ENCODE measurements around the gene CHMP3. TPM values are rescaled to one million over a fixed set of nuclear protein-coding genes. Genes with fewer than 3 reads are reported as not detected.

Gene CHMP3
- total RNA-seq, 1 experiment from 2014 or later, result 63.4 TPM

DNA sequence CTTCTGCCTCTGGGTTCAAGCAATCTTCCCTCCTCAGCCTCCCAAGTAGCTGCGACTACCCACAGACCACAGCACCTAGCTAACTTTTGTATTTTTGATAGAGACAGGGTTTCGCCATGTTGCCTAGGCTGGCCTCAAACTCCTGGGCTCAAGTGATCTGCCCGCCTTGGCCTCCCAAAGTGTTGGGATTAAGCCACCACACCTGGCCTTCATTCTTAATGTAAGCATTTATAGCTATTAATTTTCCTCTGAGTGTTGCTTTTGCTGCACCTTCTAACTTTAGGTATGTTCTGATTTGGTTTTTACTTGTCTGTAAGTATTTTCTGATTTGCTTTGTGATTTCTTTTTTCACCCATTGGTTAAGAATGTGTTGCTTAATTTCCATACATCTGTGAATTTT, 29.7 kb downstream of the CHMP3 start:
- Histone ChIP-seq H4K20me1 (ENCODE audit: insufficient read depth) (no peaks in the 10 kb centered on the region), H3K9me3 (ENCODE audit: control insufficient read depth in 1 of 2, insufficient read depth in 1 of 2, low read depth in 1 of 2, low read length in 2 of 2) (peaks cover 0 to 4% of the 10 kb centered on the region in 2 experiments; a peak in 1 of 4 replicates), H3K27me3 (ENCODE audit: insufficient read depth, low read length) (no peaks in the 10 kb centered on the region), H3K9ac (ENCODE audit: low read length) (no peak overlapping the region), H3K36me3 (ENCODE audit: control insufficient read depth in 1 of 2, insufficient read depth in 2 of 2, low read length in 2 of 2) (no peaks in the 10 kb centered on the region), H3K79me2 (ENCODE audit: insufficient read depth, low read length) (no peaks in the 10 kb centered on the region), H3K27ac (ENCODE audit: low read depth, low read length) (no peak overlapping the region), H3K4me2 (ENCODE audit: low read length) (no peak overlapping the region), H3K9me2 (ENCODE audit: insufficient read depth) (no peaks in the 10 kb centered on the region), H3K4me1 (ENCODE audit: control insufficient read depth in 1 of 2, insufficient read depth in 2 of 2, low read length in 2 of 2) (no peaks in the 10 kb centered on the region), H3K4me3 (replicated peaks in 1 of 2; ENCODE audit: low read depth in 1 of 2, low read length in 2 of 2) (no peak overlapping the region), H2AFZ (ENCODE audit: low read depth, low read length, poor library complexity, severe bottlenecking) (no peak overlapping the region)
- RAD21 ChIA-PET (ENCODE audit: low non-redundant PET in 1 of 2, low total read pairs in 2 of 2, uncharacterized antibody in 2 of 2, unreplicated experiment in 2 of 2), result no interaction called here
- TF ChIP-seq EGR1 (IDR thresholded peaks at IDR 0.05; ENCODE audit: low read depth), result no peak
- TF ChIP-seq, protein P1, sequence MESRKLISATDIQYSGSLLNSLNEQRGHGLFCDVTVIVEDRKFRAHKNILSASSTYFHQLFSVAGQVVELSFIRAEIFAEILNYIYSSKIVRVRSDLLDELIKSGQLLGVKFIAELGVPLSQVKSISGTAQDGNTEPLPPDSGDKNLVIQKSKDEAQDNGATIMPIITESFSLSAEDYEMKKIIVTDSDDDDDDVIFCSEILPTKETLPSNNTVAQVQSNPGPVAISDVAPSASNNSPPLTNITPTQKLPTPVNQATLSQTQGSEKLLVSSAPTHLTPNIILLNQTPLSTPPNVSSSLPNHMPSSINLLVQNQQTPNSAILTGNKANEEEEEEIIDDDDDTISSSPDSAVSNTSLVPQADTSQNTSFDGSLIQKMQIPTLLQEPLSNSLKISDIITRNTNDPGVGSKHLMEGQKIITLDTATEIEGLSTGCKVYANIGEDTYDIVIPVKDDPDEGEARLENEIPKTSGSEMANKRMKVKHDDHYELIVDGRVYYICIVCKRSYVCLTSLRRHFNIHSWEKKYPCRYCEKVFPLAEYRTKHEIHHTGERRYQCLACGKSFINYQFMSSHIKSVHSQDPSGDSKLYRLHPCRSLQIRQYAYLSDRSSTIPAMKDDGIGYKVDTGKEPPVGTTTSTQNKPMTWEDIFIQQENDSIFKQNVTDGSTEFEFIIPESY (IDR thresholded peaks at IDR 0.05; ENCODE audit: extremely low read depth, insufficient replicate concordance, low read length), result no peak
- DNase-seq (ENCODE audit: low read depth, low spot score), result no peak
- POLR2A ChIA-PET, result no interaction called here
- CTCF ChIA-PET, result no interaction called here
- intact Hi-C loops (cut with micrococcal nuclease), result no loop called here
- no peak for ATAC-seq
- no TSS peak for BruUV-seq (replicated peaks)

DNA sequence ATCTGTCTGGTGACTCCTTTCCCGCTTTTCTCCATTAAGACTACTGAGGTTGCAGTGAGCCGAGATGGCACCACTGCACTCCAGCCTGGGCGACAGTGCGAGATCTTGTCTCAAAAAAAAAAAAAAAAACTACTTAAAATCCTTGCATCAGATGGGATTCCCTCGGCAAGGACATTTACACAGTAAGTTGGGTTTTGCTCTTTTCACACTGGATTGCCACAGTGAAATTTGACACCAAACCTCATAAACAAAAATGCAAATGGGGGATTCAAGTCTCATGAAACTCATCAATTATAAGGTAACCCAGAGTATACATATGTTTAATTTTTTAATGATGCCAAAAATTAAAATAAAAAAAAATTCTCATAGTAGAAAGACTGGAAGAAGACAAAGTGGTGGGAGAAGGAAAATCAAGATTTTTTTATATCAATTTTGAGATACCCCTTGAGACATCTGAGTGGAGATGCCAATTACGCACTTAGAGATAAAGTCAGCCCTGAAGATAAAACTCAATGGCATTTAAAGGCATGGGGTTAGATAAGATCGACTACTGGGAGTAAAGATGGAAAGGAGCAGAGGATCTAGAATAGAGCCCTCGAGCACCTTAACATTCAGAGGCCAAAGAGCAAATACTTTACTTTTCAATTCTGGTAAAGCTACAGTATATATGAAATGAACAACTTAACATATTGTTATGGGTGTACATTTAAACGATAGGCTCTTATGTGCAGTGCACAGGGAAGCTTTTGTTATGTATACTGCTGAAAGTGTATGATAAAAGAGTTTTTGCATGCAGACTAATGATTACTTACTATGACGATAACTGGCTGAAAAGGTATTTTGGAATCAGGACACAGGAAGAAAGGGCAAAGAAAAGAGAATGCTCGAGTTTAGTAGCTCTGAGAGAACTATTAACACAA, 37.6 kb downstream of the CHMP3 start:
- Histone ChIP-seq H3K9me2 (ENCODE audit: insufficient read depth) (no peaks in the 10 kb centered on the region), H3K27me3 (ENCODE audit: insufficient read depth, low read length) (no peaks in the 10 kb centered on the region), H3K27ac (ENCODE audit: low read depth, low read length) (no peak overlapping the region), H3K4me3 (replicated peaks in 1 of 2; ENCODE audit: low read depth in 1 of 2, low read length in 2 of 2) (no peak overlapping the region), H3K36me3 (ENCODE audit: control insufficient read depth in 1 of 2, insufficient read depth in 2 of 2, low read length in 2 of 2) (no peaks in the 10 kb centered on the region), H3K79me2 (ENCODE audit: insufficient read depth, low read length) (no peaks in the 10 kb centered on the region), H3K9me3 (ENCODE audit: control insufficient read depth in 1 of 2, insufficient read depth in 1 of 2, low read depth in 1 of 2, low read length in 2 of 2) (no peaks in the 10 kb centered on the region), H4K20me1 (ENCODE audit: insufficient read depth) (no peaks in the 10 kb centered on the region), H3K4me2 (ENCODE audit: low read length) (no peak overlapping the region), H2AFZ (ENCODE audit: low read depth, low read length, poor library complexity, severe bottlenecking) (no peak overlapping the region), H3K9ac (ENCODE audit: low read length) (no peak overlapping the region), H3K4me1 (ENCODE audit: control insufficient read depth in 1 of 2, insufficient read depth in 2 of 2, low read length in 2 of 2) (no peaks in the 10 kb centered on the region)
- RAD21 ChIA-PET (ENCODE audit: low non-redundant PET in 1 of 2, low total read pairs in 2 of 2, uncharacterized antibody in 2 of 2, unreplicated experiment in 2 of 2), result no interaction called here
- TF ChIP-seq EGR1 (IDR thresholded peaks at IDR 0.05; ENCODE audit: low read depth), result no peak
- TF ChIP-seq ELF1 (IDR thresholded peaks at IDR 0.05; ENCODE audit: borderline replicate concordance, low read depth), result no peak
- TF ChIP-seq ZFX (IDR thresholded peaks at IDR 0.05), result no peak
- no peak for TF ChIP-seq EZH2phosphoT487 (IDR thresholded peaks at IDR 0.05; ENCODE audit: borderline replicate concordance)
- TF ChIP-seq SIN3A (IDR thresholded peaks at IDR 0.05; ENCODE audit: low read depth), result no peak
- TF ChIP-seq EZH2 (IDR thresholded peaks at IDR 0.05), result no peak
- no peak for TF ChIP-seq YY1 (IDR thresholded peaks at IDR 0.05; ENCODE audit: extremely low read depth, insufficient replicate concordance, low read depth, low read length)
- TF ChIP-seq POLR2AphosphoS5 (IDR thresholded peaks at IDR 0.05; ENCODE audit: low read depth, low read length), result no peak
- TF ChIP-seq SP1 (IDR thresholded peaks at IDR 0.05; ENCODE audit: low read depth), result no peak
- DNase-seq (ENCODE audit: low read depth, low spot score) (no peak), ATAC-seq (no peak)
- POLR2A ChIA-PET, result no interaction called here
- CTCF ChIA-PET, result no interaction called here
- intact Hi-C loops (cut with micrococcal nuclease), result loop anchor here (10.0 kb wide), 1 partner anchor 169 kb away; no protein-coding TSS in a partner anchor
- BruUV-seq (replicated peaks), result no TSS peak

Measured in HCT116 (cell line).